GM18511 (cell line): ENCODE measurements around the gene ARSB.
"Not testable (repeated sequence)": the region's sequence is repeated elsewhere in the genome, so short reads cannot be mapped to it uniquely, and the experiment has no call there.

Experiments
- ATAC-seq: cut with Tn5 transposase; IDR thresholded peaks from one replicate; pipeline ENCODE4 v1.9.1; 2021; ENCODE audit warnings: mild to moderate bottlenecking, moderate library complexity; ENCODE audit not compliant: unreplicated experiment

The ARSB gene

DNA sequence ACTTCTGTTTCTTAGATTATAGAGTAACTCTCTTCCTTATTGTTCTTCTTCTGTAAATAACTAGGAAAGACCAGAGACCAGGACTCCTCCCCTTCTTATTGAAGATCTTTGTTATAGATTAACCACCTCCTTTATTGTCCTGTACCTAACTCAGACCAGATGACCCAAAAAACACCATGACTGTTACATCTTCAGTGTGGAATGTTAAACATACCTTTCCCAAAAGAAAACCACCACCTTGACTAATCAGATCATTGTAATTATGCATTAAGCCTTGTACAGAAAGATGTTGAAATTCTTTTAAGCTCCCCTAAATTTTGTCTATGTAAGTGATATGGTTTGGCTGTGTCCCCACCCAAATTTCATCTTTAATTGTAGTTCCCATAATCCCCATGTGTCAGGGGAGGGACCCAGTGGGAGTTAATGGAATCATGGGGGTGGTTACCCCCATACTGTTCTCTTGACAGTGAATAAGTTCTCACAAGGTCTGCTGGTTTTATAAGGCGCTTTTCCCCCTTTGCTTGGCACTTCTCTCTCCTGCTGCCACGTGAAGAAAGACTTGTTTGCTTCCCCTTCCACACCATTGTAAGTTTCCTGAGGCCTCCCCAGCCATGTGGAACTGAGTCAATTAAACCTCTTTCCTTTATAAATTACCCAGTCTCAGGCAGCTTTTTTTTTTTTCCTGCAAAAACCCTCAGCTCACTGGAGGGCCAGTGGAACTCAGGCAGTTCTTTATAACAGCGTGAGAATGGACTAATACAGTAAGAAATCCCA, 26.3 kb downstream of the ARSB start:
- no peak for ATAC-seq

DNA sequence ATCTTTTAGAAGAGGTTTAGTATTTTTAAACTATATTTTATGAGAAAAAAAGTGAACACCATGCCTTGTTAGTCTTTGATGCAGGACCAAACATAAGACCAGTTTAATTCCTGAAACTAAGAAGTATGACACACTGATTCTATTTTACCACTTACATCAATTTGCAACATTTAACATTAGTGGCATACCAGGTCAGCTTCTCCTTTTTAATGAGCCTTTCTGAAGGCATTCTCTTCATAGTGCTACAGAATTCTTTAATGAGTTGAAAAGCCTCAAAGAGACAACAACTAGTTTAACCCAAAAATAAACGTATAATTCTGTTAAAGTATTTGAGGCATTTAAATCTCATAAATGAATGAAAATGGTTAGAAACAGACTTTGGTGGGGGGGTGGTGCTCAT, 28.2 kb downstream of the ARSB start:
- no peak for ATAC-seq

DNA sequence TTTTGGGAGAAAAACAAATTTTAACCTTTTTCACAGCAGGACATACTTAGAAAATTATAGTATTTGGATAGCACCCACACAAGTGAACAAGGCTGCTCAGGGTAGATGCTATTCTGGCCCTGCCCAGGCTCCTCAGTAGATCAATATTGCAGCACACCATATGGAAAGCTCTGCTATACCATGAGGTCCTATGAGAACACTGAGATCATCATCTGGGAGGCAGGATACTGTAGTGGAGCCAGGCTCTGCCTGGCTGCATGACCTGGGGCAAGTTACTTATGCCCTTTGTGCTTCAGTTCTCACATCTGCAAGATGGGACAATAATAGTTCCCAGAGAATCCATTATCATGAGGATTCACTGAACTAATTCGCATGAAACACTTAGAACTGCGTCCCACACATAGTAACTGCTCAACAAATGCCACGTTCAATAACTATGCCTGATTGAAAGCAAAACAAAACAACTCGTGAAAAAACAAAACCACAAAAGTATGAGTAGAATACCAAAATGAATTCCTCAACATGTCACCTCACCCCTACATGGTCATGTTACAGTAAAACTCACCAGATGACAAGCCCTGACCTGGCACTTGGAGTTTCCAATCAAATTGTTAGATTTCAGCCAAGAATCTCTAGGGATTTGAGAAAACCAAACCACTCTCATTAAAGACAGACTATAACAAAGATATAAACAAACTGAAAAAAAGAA, 31.9 kb downstream of the ARSB start:
- peak; percentile 52 for ATAC-seq

DNA sequence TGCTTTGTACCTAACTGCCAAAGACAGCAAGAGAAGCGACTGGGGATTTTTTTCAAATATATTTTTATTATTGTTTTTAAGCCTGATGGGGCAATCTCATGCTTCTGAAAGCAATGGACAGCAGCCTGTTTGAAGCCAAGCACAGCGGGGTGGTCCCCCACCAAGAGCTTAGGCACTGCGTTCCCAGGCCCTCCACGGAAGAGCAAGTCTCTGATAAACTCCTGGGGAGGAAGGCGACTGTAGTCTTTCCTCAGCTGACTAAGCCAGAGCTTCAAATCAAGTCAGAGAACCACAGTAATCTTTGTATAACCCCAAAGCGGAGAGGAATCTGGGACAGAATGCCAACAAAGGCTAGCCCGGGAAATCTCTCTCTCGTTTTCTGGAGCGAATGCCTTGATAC, 54.4 kb downstream of the ARSB start:
- ATAC-seq, result no peak

DNA sequence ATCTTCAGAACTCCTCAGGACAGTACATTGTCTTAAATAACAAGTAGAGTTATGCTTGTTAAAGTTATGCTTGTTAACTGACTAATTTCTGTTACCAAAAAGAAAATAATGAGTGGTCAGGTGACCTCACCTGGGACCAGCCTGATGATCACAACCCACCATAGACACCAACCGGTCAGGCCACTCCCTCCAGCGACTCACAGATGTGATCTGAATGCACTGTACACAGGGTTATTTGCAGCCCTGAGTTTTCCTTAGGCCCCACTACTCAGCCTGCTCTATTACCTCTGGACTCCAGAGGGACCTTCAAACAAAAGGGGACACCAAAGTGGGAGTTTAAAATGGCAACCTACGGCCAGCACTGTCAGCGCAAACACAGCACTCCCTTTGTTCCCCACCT, 55.3 kb downstream of the ARSB start:
- ATAC-seq, result no peak

DNA sequence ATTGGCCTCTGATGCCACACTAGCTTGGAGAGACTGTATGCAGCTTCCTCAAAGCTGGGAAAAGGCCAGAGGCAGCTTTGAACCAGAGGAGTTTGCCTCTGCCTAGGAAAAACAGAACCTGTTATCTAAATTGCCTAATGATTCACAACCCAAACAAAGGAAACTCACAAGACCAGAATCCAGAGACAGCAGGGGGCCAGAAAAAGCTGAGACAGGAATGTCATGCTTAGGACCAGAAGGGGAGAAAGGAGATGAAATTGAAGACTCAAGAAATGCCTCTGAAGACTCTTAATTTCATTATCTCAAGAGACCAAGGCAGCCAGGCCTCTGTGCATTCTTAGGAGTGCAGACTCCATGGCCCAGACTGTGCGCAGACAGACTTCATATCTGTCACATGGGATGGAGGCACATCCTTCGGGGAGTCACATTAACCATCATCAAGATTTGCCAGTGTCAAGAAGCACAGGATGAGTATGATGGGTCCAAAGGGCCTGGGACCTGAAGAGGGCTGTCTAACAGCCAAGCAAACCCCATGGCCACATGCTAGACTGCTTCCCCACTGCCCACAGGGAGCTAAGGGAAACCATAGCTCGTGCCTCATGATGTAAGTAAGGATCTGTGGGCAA, 57.3 kb downstream of the ARSB start:
- no peak for ATAC-seq

DNA sequence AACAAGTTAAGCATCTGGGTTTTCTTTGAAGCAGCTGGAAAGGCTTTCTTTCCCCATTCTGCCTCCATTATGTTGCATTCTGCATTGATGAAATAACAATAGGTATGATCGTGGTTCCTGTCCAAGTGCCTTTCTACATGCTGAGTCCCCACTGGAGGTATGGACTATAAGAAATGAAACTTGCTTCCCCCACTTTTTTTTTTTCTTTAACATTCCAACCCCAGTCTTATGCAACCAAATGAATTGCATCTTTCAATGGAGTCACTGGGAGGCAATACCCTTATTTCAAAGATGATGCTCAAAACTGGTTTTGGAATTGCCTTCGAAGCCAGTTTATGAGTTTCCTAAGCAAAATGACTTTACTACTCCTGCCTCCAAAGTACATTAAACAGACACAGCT, 58.9 kb downstream of the ARSB start:
- no peak for ATAC-seq

DNA sequence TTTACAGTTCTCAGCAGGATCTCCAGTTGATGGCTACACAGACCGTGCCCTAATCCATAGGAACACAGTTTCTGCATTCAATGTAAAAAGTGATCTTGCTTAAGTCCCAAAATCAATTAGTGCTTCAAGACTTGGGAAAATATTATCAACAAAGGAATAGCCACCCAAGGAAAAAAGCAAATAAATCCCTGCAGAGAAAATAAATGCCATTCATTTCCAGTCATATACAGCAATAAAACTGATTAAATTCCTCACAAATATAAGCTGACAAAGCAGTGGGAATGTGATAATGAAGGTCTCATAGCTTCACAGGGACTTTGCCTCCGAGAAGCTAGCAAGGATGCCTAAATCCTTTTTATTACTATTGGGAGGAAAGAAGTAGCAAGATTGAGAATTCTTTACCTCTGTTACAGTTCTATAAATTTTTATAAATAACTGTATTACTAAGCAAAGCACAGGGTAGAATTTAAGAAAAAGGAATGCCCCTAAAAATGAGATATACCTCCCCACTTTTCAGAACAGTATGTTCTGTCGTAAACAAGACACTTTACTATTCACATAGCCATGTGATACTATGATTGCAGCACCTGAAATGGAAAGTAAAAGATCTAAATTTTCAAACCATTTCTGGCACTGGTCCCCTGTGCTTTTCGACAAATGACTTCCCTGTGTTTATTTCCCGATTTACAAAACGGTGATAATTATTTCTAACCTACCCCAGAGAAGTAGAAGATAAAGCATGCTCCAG, 59.8 kb downstream of the ARSB start:
- ATAC-seq, result no peak

DNA sequence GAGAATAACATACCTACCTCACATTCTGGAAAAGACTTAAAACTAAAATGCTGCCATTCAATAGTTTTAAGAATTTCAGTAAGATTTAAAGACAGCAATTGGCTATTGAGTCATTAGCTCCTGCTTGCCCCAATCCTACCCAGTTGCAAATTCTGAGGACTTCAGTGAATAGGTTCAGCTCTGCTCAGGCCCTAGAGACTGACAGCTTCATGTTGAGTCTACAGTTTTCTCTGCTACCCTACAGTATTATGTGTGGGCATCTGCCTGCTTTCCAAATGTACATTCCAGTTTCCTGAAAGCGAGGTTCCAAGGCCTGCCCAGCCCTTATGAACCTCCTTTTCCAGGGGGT, 61.5 kb downstream of the ARSB start:
- peak; percentile 22 for ATAC-seq

DNA sequence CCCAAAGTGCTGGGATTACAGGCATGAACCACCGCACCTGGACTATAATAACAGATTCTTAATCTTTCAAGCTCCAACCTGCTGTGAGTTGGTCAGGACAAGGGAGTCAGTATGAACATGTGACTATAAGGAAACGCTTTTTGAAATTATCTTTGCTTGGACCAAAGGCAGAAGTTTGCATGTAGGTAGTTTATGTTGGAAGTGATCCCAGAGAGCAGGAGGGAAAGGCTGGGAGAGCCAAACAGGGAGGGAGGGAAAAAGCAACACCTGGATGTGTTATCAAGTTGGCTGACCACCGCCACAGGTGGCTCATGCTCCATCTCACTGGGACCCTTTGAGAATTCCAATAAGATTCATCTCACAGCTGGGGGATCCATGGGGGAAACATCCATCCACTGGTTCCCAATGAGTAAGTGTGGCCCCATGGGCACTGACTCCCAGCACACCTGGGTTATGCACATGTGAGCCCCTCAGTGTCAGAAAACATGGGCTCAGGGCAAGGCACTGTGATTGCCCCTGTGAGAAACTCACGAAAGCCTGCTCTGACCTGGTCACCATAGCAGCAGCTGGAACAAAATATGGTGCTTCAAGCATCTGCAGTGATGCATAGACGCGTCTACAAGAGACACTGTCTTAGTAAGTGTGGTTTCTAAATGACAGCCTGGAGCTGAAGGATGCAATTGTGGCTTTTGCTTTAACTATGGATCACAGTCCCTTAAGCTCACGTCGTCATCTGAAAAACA, 62.1 kb downstream of the ARSB start:
- peak; percentile 55 for ATAC-seq

DNA sequence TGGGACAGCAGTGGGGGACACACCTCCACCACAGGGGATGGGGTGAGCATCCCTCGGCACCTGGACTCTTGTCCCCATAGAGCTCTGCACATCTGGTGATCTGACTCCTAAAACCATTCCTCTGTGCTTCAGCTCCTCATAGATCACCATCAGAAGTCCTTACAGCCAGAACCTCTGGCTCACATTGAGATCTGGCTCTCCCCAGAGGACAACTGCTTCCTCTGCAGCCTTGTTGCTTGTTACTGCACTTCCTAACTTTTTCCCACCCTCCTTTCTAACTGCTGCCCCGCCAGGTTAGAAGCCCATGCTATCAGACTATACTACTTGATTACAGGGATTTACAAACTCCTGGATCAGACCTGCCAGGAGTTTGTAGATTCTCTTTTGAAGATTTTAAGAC, 64.5 kb downstream of the ARSB start:
- no peak for ATAC-seq

DNA sequence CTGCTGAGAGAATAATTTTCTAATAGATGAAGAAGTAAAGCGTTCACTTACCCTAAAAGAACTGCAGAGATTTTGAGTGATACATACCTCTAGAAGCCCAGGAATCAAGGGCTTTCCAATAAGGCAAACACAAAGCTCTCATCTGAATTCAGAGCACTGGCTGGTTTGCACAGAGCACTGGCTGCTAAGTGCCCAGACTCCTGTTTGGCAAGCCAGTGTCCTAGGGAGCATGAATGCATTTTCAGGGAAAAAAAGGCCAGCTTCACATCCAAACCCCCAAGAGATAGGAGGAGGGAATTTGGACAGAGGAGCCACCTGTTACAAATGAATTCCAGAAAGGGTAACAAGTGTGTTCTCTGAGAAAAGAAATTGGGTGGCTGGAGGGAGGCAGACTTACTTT, 65.3 kb downstream of the ARSB start:
- ATAC-seq, result no peak

DNA sequence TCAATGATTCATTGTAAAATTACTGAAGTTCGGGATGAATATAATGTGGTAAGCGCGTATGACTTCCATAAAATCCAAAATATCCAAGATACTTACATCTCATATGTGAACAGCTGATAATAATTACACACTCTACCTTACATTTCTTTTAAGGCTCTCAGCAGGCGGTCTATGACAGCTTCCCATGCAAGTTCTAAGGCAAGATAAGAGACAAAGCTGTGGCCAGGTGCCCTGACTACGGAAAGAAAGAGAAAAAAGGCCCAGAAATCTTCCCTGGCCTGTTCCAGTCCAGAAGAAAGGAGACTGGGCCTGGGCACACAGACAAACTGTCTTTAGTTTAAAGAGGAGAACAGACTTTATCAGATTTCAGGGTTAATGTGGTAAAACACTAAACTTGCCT, 69.1 kb downstream of the ARSB start:
- no peak for ATAC-seq

DNA sequence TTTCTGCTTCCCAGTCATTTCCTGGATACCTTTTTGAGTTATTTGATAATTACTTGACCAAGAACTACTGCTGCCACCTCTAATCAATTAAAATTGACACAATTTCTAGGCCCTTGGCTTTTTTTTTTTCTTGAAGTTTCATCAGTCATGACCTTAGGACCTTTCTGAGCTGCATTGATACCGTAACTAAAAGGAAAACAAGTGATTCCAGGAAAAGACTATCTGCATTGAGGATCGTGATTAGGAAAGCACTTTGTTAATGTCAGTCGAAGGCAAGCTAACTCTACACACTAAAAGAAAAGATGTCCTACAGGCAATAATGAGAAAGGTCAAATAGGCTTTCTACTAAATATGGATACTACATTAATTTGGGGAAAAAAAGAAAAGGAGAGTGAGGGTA, 69.9 kb downstream of the ARSB start:
- no peak for ATAC-seq

DNA sequence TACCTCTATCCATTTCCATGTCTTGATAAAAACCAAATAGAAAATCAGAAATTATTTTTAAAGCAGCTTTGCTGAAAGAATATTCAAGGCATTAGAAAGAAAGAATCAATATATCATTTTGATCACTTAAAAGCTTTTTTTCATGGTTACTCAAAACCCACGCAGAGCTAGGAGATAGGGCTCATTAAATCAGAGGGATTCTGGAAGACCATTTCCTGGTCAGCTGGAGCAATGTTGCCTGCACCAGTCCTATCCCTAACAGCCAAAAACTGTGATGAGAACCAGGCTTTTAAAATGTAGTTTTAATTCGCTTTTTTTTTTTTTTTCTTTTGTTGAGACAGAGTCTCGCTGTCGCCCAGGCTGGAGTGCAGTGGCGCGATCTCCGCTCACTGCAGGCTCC, 72.3 kb downstream of the ARSB start:
- no peak for ATAC-seq

DNA sequence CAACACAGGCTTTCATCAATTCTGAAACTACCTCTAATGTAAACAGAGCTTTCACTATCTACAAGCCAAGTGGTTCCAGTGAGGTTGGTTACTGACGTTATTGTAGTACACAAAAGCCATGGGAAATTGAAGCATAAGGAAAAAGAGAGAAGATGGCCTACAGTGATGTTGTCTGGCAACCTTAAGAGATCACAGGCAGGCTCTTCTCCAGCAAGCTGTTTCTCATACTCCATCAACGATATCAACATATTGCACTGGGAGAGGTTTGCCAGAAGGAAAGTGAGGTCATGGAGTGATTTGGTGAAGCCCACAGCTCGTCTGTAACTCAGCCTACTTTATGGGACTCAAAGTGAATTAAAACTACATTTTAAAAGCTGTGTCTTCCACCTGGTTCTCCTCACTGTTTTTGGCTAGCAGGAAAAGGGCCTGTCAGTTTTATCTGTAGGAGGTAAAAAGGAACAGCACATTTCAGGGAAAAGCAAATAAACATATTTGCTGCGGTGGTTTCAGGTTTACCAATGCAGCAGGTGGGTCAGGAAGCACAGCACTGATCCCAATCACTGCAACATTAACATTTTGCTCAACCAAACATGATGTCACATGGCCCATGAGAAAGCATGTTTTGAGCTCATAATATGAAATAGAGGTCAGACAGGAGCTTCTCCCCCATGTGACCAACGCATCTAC, 72.9 kb downstream of the ARSB start:
- no peak for ATAC-seq

DNA sequence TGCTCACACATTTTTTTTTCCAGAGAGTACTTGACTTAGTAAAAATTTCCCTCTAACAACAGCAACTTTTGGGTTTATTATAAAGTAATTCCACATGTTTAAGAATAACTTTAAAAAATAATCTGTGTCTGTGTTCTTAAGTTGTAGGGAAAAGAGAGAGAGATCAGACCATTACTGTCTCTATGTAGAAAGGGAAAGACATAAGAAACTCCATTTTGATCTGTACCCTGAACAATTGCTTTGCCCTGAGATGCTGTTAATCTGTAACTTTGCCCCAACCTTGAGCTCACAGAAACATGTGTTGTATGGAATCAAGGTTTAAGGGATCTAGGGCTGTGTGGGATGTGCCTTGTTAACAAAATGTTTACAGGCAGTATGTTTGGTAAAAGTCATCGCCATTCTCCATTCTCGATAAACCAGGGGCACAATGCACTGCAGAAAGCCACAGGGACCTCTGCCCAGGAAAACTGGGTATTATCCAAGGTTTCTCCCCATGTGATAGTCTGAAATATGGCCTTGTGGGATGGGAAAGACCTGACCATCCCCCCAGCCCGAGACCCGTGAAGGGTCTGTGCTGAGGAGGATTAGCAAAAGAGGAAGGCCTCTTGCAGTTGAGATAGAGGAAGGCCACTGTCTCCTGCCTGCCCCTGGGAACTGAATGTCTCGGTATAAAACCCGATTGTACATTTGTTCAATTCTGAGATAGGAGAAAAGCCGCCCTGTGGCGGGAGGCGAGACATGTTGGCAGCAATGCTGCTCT, 75.7 kb downstream of the ARSB start:
- not testable (repeated sequence) for ATAC-seq

DNA sequence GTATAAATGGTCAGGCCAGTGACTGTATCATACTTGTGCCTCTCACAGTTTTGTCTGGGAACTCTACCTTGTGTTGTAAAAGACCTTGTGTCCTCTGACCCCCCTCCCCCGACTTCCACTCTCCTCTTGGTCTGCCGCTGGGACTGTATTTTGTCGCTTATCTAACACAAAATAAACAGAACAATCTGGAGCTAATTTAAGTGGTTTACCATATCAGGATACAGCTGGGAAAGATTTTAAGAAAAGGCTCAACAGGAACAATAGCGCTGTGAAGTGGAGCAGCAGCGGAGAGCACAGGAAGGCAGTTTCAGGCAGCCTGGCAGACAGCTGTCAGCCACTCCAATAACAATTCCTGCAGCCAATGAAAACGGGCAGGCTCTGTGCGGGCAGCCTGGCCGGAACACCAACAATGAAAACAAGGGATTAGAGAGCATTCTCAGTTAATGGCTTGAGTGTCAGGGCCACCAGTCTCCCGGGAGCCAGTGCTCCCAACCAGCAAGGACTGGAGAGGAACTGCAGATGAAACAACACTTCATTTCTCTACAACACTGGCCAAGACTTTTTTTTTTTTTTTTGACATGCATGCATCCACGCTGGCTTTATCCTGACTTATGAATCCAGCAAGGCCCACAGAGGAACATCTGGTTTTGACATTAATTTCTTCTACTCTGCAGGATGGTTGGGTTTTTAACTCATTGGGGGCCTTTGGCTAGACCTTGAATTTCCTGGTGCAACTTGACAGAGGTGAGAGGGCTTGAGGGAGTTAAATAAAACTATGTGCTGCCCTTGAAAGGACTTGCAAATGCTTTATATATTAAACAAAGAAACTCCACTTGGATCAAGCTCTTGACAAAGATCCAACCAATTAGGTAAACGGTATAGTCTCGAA, 76.7 kb downstream of the ARSB start:
- no peak for ATAC-seq
